K562 (cell line): ENCODE results near the gene PRODH2. TPM values are rescaled to one million over a fixed set of nuclear protein-coding genes. Genes with fewer than 3 reads are reported as not detected.

Source experiments
- BDP1 ChIP-seq: IDR thresholded peaks from 3 replicates; pipeline ENCODE4 v1.6.1; 2011; ENCODE audit not compliant: insufficient read length, insufficient read depth
- E4F1 ChIP-seq: fragments of 250-450 bp; sonication (Bioruptor Pico); IDR thresholded peaks from 2 replicates; pipeline ENCODE4 v1.5.0; 2021; ENCODE audit warnings: mild to moderate bottlenecking, borderline replicate concordance
- EZH2 ChIP-seq: IDR thresholded peaks from 2 replicates; pipeline ENCODE4 v1.6.1; 2012; ENCODE audit warnings: low read depth, mild to moderate bottlenecking, inconsistent platforms, low read length, borderline replicate concordance
- GABPB2 ChIP-seq: fragments of 250-450 bp; sonication (Bioruptor Pico); conservative IDR thresholded peaks from 2 replicates; pipeline ENCODE4 v1.5.1; 2021; ENCODE audit warnings: mild to moderate bottlenecking
- GTF2F1 ChIP-seq: IDR thresholded peaks from 2 replicates; pipeline ENCODE4 v1.6.1; 2011; ENCODE audit warnings: low read depth, low read length, improper control_type of control experiment
- JUN ChIP-seq, 2 experiments: sonication (generic) in 1 of 2; formaldehyde crosslinking in 1 of 2; IDR thresholded peaks; 2 replicates each; pipeline versions ENCODE4 v1.6.1 to v1.8.0; 2012 to 2022; ENCODE audit warnings: borderline replicate concordance in 2 of 2, mild to moderate bottlenecking in 2 of 2, improper control_type of control experiment in 1 of 2, low read depth in 1 of 2, low read length in 1 of 2, missing genetic modification reagents in 1 of 2
- NCOA6 ChIP-seq: fragments of 450-650 bp; IDR thresholded peaks from 2 replicates; pipeline ENCODE4 v1.6.1; 2017; ENCODE audit warnings: mild to moderate bottlenecking
- NFXL1 ChIP-seq: fragments of 450-650 bp; formaldehyde crosslinking; IDR thresholded peaks from 2 replicates; pipeline ENCODE4 v1.4.0; 2021; ENCODE audit warnings: mild to moderate bottlenecking
- PTTG1 ChIP-seq: fragments of 450-650 bp; IDR thresholded peaks from 2 replicates; pipeline ENCODE4 v1.6.1; 2016; ENCODE audit warnings: low read depth, mild to moderate bottlenecking, missing genetic modification characterization, missing compliant biosample characterization
- SUPT5H ChIP-seq: fragments of 450-650 bp; IDR thresholded peaks from 2 replicates; pipeline ENCODE4 v1.6.1; 2016
- TSHZ1 ChIP-seq: fragments of 250-450 bp; sonication (Bioruptor Pico); IDR thresholded peaks from 2 replicates; pipeline ENCODE4 v1.4.0; 2020; ENCODE audit warnings: mild to moderate bottlenecking, moderate library complexity
- XRCC5 ChIP-seq: fragments of 200-400 bp; formaldehyde crosslinking; IDR thresholded peaks from 2 replicates; pipeline ENCODE4 v1.6.1; 2017; ENCODE audit warnings: low read depth, mild to moderate bottlenecking, low read length
- ZFP91 ChIP-seq: sonication (generic); formaldehyde crosslinking; IDR thresholded peaks from 2 replicates; pipeline ENCODE4 v1.8.0; 2022; ENCODE audit warnings: mild to moderate bottlenecking, missing genetic modification reagents
- ZNF146 ChIP-seq: IDR thresholded peaks from one replicate; pipeline ENCODE4 v1.6.1; 2018; ENCODE audit warnings: missing compliant biosample characterization; ENCODE audit not compliant: unreplicated experiment
- ZNF282 ChIP-seq: sonication (generic); formaldehyde crosslinking; IDR thresholded peaks from 2 replicates; pipeline ENCODE4 v1.8.1; 2023; ENCODE audit warnings: missing genetic modification reagents
- ZNF384 ChIP-seq: IDR thresholded peaks from 2 replicates; pipeline ENCODE4 v1.6.1; 2012; ENCODE audit warnings: low read depth, low read length, improper control_type of control experiment
- ZNF507 ChIP-seq: conservative IDR thresholded peaks from 2 replicates; pipeline ENCODE4 v1.6.1; 2017; ENCODE audit warnings: missing genetic modification characterization, missing compliant biosample characterization
- ZNF696 ChIP-seq: fragments of 250-450 bp; sonication (Bioruptor Pico); conservative IDR thresholded peaks from 2 replicates; pipeline ENCODE4 v1.4.0; 2020; ENCODE audit warnings: mild to moderate bottlenecking, moderate library complexity
- polyA plus RNA-seq, 8 experiments: library from polyadenylated mRNA; depleted of rRNA in 4 of 8; stranded (reverse) in 5 of 8; unstranded in 3 of 8; fragments of >200 nt; fragmentation: Nextera tagmentation in 2 of 8; fragmentation: Illumina TruSeq in 1 of 8; extraction: Ambion mirVana in 2 of 8; extraction: Trizol in 1 of 8; gene quantifications; 2 replicates each; pipeline versions ENCODE4 v1.2.1 to v1.2.3, GENCODE V29; 2011 to 2014; ENCODE audit warnings: inconsistent platforms in 1 of 8, missing spikeins in 1 of 8
- total RNA-seq, 7 experiments: library from RNA; depleted of rRNA in 6 of 7; stranded (reverse); fragments of >200 nt in 6 of 7; fragmentation: Illumina TruSeq in 2 of 7; extraction: Trizol in 2 of 7; gene quantifications; 2 replicates each; pipeline versions ENCODE4 v1.2.1 to v1.2.3, GENCODE V29; 2011 to 2021; ENCODE audit warnings: low replicate concordance in 1 of 7
- TF ChIP-seq, protein P1 (sequence below), 2 experiments: fragments of 450-650 bp in 1 of 2; sonication (generic) in 1 of 2; formaldehyde crosslinking; conservative IDR thresholded peaks; 2 replicates each; pipeline versions ENCODE4 v1.4.0 to v1.8.1; 2020 to 2022; ENCODE audit warnings: mild to moderate bottlenecking in 1 of 2, missing genetic modification reagents in 1 of 2

The PRODH2 gene
- total and polyA plus RNA-seq, 9 of the 15 experiments (the other 6 are each of a cell fraction or from before 2014, with no cell fraction given): not detected

DNA sequence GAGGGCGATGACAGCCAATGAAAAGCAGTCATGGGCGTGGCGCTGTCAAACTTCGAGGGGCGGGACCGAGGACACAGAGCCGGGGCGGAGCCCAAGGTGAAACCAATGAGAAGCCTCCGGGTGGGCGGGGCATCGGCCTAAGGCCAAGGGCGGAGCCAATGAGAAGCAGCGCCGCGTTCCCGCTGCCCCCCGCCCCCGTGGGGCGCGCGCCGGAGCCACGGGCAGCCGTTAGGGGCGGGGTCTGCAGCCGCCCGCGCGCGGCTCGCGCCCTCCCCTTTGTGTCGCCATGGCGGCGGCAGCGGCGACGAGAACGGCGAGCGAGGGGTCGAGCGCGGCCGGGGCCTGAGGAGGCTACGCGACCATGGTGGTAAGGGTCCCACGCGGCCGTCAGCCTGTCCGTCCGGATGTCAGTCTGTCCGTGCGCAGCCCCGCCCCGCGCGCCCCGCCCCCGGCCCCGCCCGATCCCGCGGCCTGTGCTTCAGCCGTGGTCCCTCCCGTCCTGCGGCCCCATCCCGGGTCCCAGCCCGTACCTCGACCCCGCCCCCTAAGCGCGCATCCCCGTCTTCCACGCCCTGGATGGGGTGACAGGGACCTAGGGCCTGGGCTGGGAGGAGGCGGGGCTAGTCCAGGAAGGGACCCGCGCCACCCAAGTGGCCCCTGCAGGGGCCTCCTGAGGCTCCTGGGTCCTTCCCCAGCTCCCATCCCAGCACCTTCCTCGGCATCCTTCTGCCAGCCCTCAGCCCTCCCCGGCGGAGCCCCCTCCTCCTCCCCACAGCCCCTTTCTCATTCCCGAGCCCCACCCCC is 37.1 kb downstream of the PRODH2 start, which contains the start of gene ARHGAP33 (continued):
- TF ChIP-seq GABPB2 (CRISPR knock-in tag): no peak
- no peak for TF ChIP-seq ZNF146
- no peak for TF ChIP-seq BDP1
- no peak for TF ChIP-seq GTF2F1
- no peak for TF ChIP-seq ZNF507 (tag)
- TF ChIP-seq TSHZ1 (CRISPR knock-in tag): no peak
- TF ChIP-seq ZNF384: no peak
- no peak for TF ChIP-seq ZNF282 (CRISPR knock-in tag)
- TF ChIP-seq EZH2: no peak
- TF ChIP-seq NCOA6: no peak
- TF ChIP-seq JUN (IDR thresholded peaks at IDR 0.05; ENCODE audit: borderline replicate concordance, low read depth, low read length): no peak
- no peak for TF ChIP-seq JUN (CRISPR knock-in tag; IDR thresholded peaks at IDR 0.05; ENCODE audit: borderline replicate concordance)
- TF ChIP-seq, protein P1, sequence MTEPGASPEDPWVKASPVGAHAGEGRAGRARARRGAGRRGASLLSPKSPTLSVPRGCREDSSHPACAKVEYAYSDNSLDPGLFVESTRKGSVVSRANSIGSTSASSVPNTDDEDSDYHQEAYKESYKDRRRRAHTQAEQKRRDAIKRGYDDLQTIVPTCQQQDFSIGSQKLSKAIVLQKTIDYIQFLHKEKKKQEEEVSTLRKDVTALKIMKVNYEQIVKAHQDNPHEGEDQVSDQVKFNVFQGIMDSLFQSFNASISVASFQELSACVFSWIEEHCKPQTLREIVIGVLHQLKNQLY (CRISPR knock-in tag; conservative IDR thresholded peaks at IDR 0.05): no peak
- no peak for TF ChIP-seq ZFP91
- no peak for TF ChIP-seq PTTG1
- no peak for TF ChIP-seq NFXL1 (CRISPR knock-in tag)
- no peak for TF ChIP-seq E4F1
- TF ChIP-seq SUPT5H: no peak
- TF ChIP-seq XRCC5: no peak
- TF ChIP-seq ZNF696 (CRISPR knock-in tag): no peak
